ENCODE data around the gene ELMOD1. TPM values are rescaled to one million over a fixed set of nuclear protein-coding genes. Genes with fewer than 3 reads are reported as not detected.

ELMOD1 gene
- total RNA-seq, 1 donor from 2014 or later, result not detected

- intact Hi-C loops (cut with micrococcal nuclease), result loop anchor here (2.0 to 5.0 kb wide), 2 partner anchors 28 to 264 kb away; partner anchors contain the start of genes ALKBH8 and SLC35F2
- DNase-seq, result no peak
- peaks cover 4% of the 10 kb centered on the region for H3K36me3 Mint-ChIP-seq (ENCODE audit: low read depth)
- H3K4me1 Mint-ChIP-seq, result peaks cover 22% of the 10 kb centered on the region
- no peak overlapping the region for H3K27ac Mint-ChIP-seq
- H3K9me3 Mint-ChIP-seq, result peaks cover 4% of the 10 kb centered on the region
- H3K27me3 Mint-ChIP-seq, result peaks cover 82% of the 10 kb centered on the region
- no peak overlapping the region for H3K4me3 Mint-ChIP-seq
Observed at GRCh38 chr11:107592813-107593212, 1.9 kb downstream of the ELMOD1 start.

GRCh38 chr11:107593951-107594350 is 3.0 kb downstream of the ELMOD1 start:
- DNase-seq, result no peak
- Mint-ChIP-seq H3K4me3 (no peak overlapping the region), H3K9me3 (no peaks in the 10 kb centered on the region), H3K4me1 (peaks cover 22% of the 10 kb centered on the region), H3K27ac (no peak overlapping the region), H3K27me3 (peaks cover 72% of the 10 kb centered on the region), H3K36me3 (ENCODE audit: low read depth) (peaks cover 4% of the 10 kb centered on the region)
- intact Hi-C loops (cut with micrococcal nuclease), result loop anchor here (2.0 to 5.0 kb wide), 2 partner anchors 29 to 263 kb away; partner anchors contain the start of genes ALKBH8 and SLC35F2

- H3K4me3 Mint-ChIP-seq, result no peak overlapping the region
- no peaks in the 10 kb centered on the region for H3K9me3 Mint-ChIP-seq
- H3K27ac Mint-ChIP-seq, result no peak overlapping the region
- H3K4me1 Mint-ChIP-seq, result peaks cover 20% of the 10 kb centered on the region
- no peak for DNase-seq
- H3K36me3 Mint-ChIP-seq (ENCODE audit: low read depth), result peaks cover 4% of the 10 kb centered on the region
- H3K27me3 Mint-ChIP-seq, result peaks cover 67% of the 10 kb centered on the region
- intact Hi-C loops (cut with micrococcal nuclease), result loop anchor here (5.0 kb wide), 1 partner anchor 263 kb away; the partner anchor contains the start of gene SLC35F2
Observed at GRCh38 chr11:107594736-107595135, 3.8 kb downstream of the ELMOD1 start.

- DNase-seq, result no peak
- Mint-ChIP-seq H3K27me3 (peaks cover 54% of the 10 kb centered on the region), H3K27ac (no peak overlapping the region), H3K9me3 (no peaks in the 10 kb centered on the region), H3K36me3 (ENCODE audit: low read depth) (no peaks in the 10 kb centered on the region), H3K4me3 (no peak overlapping the region), H3K4me1 (no peaks in the 10 kb centered on the region)
- intact Hi-C loops (cut with micrococcal nuclease), result no loop called here
Observed at GRCh38 chr11:107598225-107599139, 7.5 kb downstream of the ELMOD1 start.

- DNase-seq, result no peak
- Mint-ChIP-seq H3K36me3 (ENCODE audit: low read depth) (no peaks in the 10 kb centered on the region), H3K27me3 (peaks cover 48% of the 10 kb centered on the region), H3K9me3 (no peaks in the 10 kb centered on the region), H3K4me3 (no peak overlapping the region), H3K4me1 (no peaks in the 10 kb centered on the region), H3K27ac (no peak overlapping the region)
- intact Hi-C loops (cut with micrococcal nuclease), result no loop called here
Observed at GRCh38 chr11:107605061-107606006, 14.4 kb downstream of the ELMOD1 start.

- Mint-ChIP-seq H3K27me3 (peaks cover 47% of the 10 kb centered on the region), H3K27ac (no peak overlapping the region), H3K4me1 (no peaks in the 10 kb centered on the region), H3K4me3 (no peak overlapping the region), H3K36me3 (ENCODE audit: low read depth) (no peaks in the 10 kb centered on the region), H3K9me3 (no peaks in the 10 kb centered on the region)
- intact Hi-C loops (cut with micrococcal nuclease), result no loop called here
- no peak for DNase-seq
Observed at GRCh38 chr11:107606141-107606540, 15.2 kb downstream of the ELMOD1 start.

GRCh38 chr11:107608809-107609208 is 17.9 kb downstream of the ELMOD1 start:
- intact Hi-C loops (cut with micrococcal nuclease), result no loop called here
- H3K4me3 Mint-ChIP-seq, result no peak overlapping the region
- DNase-seq, result no peak
- H3K4me1 Mint-ChIP-seq, result no peaks in the 10 kb centered on the region
- peaks cover 32% of the 10 kb centered on the region for H3K27me3 Mint-ChIP-seq
- no peaks in the 10 kb centered on the region for H3K9me3 Mint-ChIP-seq
- no peaks in the 10 kb centered on the region for H3K36me3 Mint-ChIP-seq (ENCODE audit: low read depth)
- H3K27ac Mint-ChIP-seq, result no peak overlapping the region

- Mint-ChIP-seq H3K4me1 (no peaks in the 10 kb centered on the region), H3K27ac (no peak overlapping the region), H3K36me3 (ENCODE audit: low read depth) (no peaks in the 10 kb centered on the region), H3K4me3 (no peak overlapping the region), H3K9me3 (no peaks in the 10 kb centered on the region), H3K27me3 (peaks cover 27% of the 10 kb centered on the region)
- intact Hi-C loops (cut with micrococcal nuclease), result no loop called here
- DNase-seq, result no peak
Observed at GRCh38 chr11:107609400-107610218, 18.7 kb downstream of the ELMOD1 start.

- H3K27ac Mint-ChIP-seq, result no peak overlapping the region
- H3K27me3 Mint-ChIP-seq, result peaks cover 20% of the 10 kb centered on the region
- intact Hi-C loops (cut with micrococcal nuclease), result no loop called here
- no peaks in the 10 kb centered on the region for H3K36me3 Mint-ChIP-seq (ENCODE audit: low read depth)
- H3K9me3 Mint-ChIP-seq, result no peaks in the 10 kb centered on the region
- H3K4me3 Mint-ChIP-seq, result no peak overlapping the region
- no peak for DNase-seq
- no peaks in the 10 kb centered on the region for H3K4me1 Mint-ChIP-seq
Observed at GRCh38 chr11:107612445-107612844, 21.5 kb downstream of the ELMOD1 start.

GRCh38 chr11:107619926-107620325 is 29.0 kb downstream of the ELMOD1 start:
- H3K27ac Mint-ChIP-seq, result no peak overlapping the region
- H3K36me3 Mint-ChIP-seq (ENCODE audit: low read depth), result no peaks in the 10 kb centered on the region
- H3K27me3 Mint-ChIP-seq, result peaks cover 14% of the 10 kb centered on the region
- no peak for DNase-seq
- intact Hi-C loops (cut with micrococcal nuclease), result no loop called here
- H3K4me3 Mint-ChIP-seq, result no peak overlapping the region
- no peaks in the 10 kb centered on the region for H3K9me3 Mint-ChIP-seq
- no peaks in the 10 kb centered on the region for H3K4me1 Mint-ChIP-seq

- Mint-ChIP-seq H3K4me1 (no peaks in the 10 kb centered on the region), H3K4me3 (no peak overlapping the region), H3K9me3 (no peaks in the 10 kb centered on the region), H3K36me3 (ENCODE audit: low read depth) (no peaks in the 10 kb centered on the region), H3K27me3 (peaks cover 26% of the 10 kb centered on the region), H3K27ac (no peak overlapping the region)
- intact Hi-C loops (cut with micrococcal nuclease), result no loop called here
- DNase-seq, result no peak
Observed at GRCh38 chr11:107621081-107621480, 30.1 kb downstream of the ELMOD1 start.

- Mint-ChIP-seq H3K4me3 (no peak overlapping the region), H3K27me3 (peaks cover 36% of the 10 kb centered on the region), H3K36me3 (ENCODE audit: low read depth) (no peaks in the 10 kb centered on the region), H3K27ac (no peak overlapping the region), H3K9me3 (no peaks in the 10 kb centered on the region), H3K4me1 (no peaks in the 10 kb centered on the region)
- DNase-seq, result no peak
- intact Hi-C loops (cut with micrococcal nuclease), result no loop called here
Observed at GRCh38 chr11:107623183-107623582, 32.2 kb downstream of the ELMOD1 start.

GRCh38 chr11:107624983-107625684 is 34.2 kb downstream of the ELMOD1 start:
- Mint-ChIP-seq H3K27me3 (peaks cover 39% of the 10 kb centered on the region), H3K4me3 (no peak overlapping the region)

More at GRCh38 chr11:107624983-107625684, 34.2 kb downstream of the ELMOD1 start:
- no peaks in the 10 kb centered on the region for H3K4me1 Mint-ChIP-seq
- no peak overlapping the region for H3K27ac Mint-ChIP-seq
- no peaks in the 10 kb centered on the region for H3K9me3 Mint-ChIP-seq
- DNase-seq, result no peak
- intact Hi-C loops (cut with micrococcal nuclease), result no loop called here
- no peaks in the 10 kb centered on the region for H3K36me3 Mint-ChIP-seq (ENCODE audit: low read depth)

All from activated CD4-positive, alpha-beta T cell treated with anti-CD3 and anti-CD28 coated beads, Interleukin-2, amount 10 ng/mL, durations not matched to agents 24 days and 14 days (primary cell).